ENCODE results near the gene NONO. TPM values are rescaled to one million over a fixed set of nuclear protein-coding genes. Genes with fewer than 3 reads are reported as not detected.
"Not testable (repeated sequence)": the region's sequence is repeated elsewhere in the genome, so short reads cannot be mapped to it uniquely, and the experiment has no call there.

The NONO gene
- total and polyA plus RNA-seq, 5 donors from 2014 or later: 171 to 388 (median 178) TPM

- ATAC-seq (ENCODE audit: low read depth in 2 of 2) (no peak), DNase-seq (no peak)
- Histone ChIP-seq H3K4me3 (ENCODE audit: low read depth, low read length) (no peak overlapping the region), H3K4me1 (ENCODE audit: control insufficient read depth, insufficient read depth, low read length, poor library complexity, severe bottlenecking) (no peaks in the 10 kb centered on the region), H3K9me3 (ENCODE audit: control insufficient read depth in 2 of 2, low read length in 2 of 2) (no peaks in the 10 kb centered on the region), H3K27me3 (ENCODE audit: control insufficient read depth, insufficient read depth, low read length) (no peaks in the 10 kb centered on the region), H3K27ac (ENCODE audit: insufficient read depth, low read length, poor library complexity, severe bottlenecking) (no peak overlapping the region), H3K36me3 (ENCODE audit: control insufficient read depth, insufficient read depth, low read length) (peaks cover 13% of the 10 kb centered on the region)
- peaks cover 0 to 6% (median 3%) of the 10 kb centered on the region in 4 donors for H3K4me1 Mint-ChIP-seq
- H3K4me3 Mint-ChIP-seq: no peak overlapping the region
- peaks cover 11% of the 10 kb centered on the region for H3K36me3 Mint-ChIP-seq
- no peaks in the 10 kb centered on the region for H3K9me3 Mint-ChIP-seq
- peak overlapping the region in 1 of 3 donors; percentile 15 for H3K27ac Mint-ChIP-seq
- H3K27me3 Mint-ChIP-seq: peaks cover 4% of the 10 kb centered on the region
These were observed 21.1 kb downstream of the NONO start for GRCh38 chrX:71304561-71304960.

- DNase-seq: no peak
- Histone ChIP-seq H3K4me1 (ENCODE audit: control insufficient read depth, insufficient read depth, low read length, poor library complexity, severe bottlenecking) (no peaks in the 10 kb centered on the region), H3K9me3 (ENCODE audit: control insufficient read depth in 2 of 2, low read length in 2 of 2) (no peaks in the 10 kb centered on the region), H3K27me3 (ENCODE audit: control insufficient read depth, insufficient read depth, low read length) (no peaks in the 10 kb centered on the region), H3K36me3 (ENCODE audit: control insufficient read depth, insufficient read depth, low read length) (no peaks in the 10 kb centered on the region), H3K27ac (ENCODE audit: insufficient read depth, low read length, poor library complexity, severe bottlenecking) (no peak overlapping the region), H3K4me3 (ENCODE audit: low read depth, low read length) (no peak overlapping the region)
- peak overlapping the region in 1 of 3 donors; percentile 45 for H3K27ac Mint-ChIP-seq
- peaks cover 0 to 2% (median 0%) of the 10 kb centered on the region in 7 donors for H3K9me3 Mint-ChIP-seq
- H3K4me3 Mint-ChIP-seq: no peak overlapping the region
- H3K27me3 Mint-ChIP-seq: no peaks in the 10 kb centered on the region
- no peaks in the 10 kb centered on the region for H3K4me1 Mint-ChIP-seq
- no peak for ATAC-seq (ENCODE audit: low read depth in 2 of 2)
- H3K36me3 Mint-ChIP-seq: no peaks in the 10 kb centered on the region
These were observed 32.5 kb downstream of the NONO start for GRCh38 chrX:71315917-71316316.

- not testable (repeated sequence) for H3K27me3 Mint-ChIP-seq; H3K27ac Mint-ChIP-seq; H3K4me1 Mint-ChIP-seq; ATAC-seq (ENCODE audit: low read depth in 2 of 2); H3K9me3 Mint-ChIP-seq; H3K4me3 ChIP-seq (ENCODE audit: low read depth, low read length); H3K27me3 ChIP-seq (ENCODE audit: control insufficient read depth, insufficient read depth, low read length); H3K27ac ChIP-seq (ENCODE audit: insufficient read depth, low read length, poor library complexity, severe bottlenecking); H3K9me3 ChIP-seq (ENCODE audit: control insufficient read depth in 2 of 2, low read length in 2 of 2); H3K4me3 Mint-ChIP-seq; H3K4me1 ChIP-seq (ENCODE audit: control insufficient read depth, insufficient read depth, low read length, poor library complexity, severe bottlenecking); H3K36me3 Mint-ChIP-seq; H3K36me3 ChIP-seq (ENCODE audit: control insufficient read depth, insufficient read depth, low read length); DNase-seq
These were observed 33.5 kb downstream of the NONO start for GRCh38 chrX:71316959-71317358.

GRCh38 chrX:71320126-71320525 is 36.7 kb downstream of the NONO start:
- no peaks in the 10 kb centered on the region for H3K4me1 Mint-ChIP-seq

GRCh38 chrX:71321731-71322130 is 38.3 kb downstream of the NONO start:
- H3K27me3 Mint-ChIP-seq: no peaks in the 10 kb centered on the region
- peaks cover 0 to 5% (median 0%) of the 10 kb centered on the region in 7 donors for H3K9me3 Mint-ChIP-seq
- DNase-seq (no peak), ATAC-seq (ENCODE audit: low read depth in 2 of 2) (no peak)
- no peaks in the 10 kb centered on the region for H3K4me1 ChIP-seq (ENCODE audit: control insufficient read depth, insufficient read depth, low read length, poor library complexity, severe bottlenecking)
- peaks cover 2% of the 10 kb centered on the region in 2 experiments for H3K9me3 ChIP-seq (ENCODE audit: control insufficient read depth in 2 of 2, low read length in 2 of 2)
- H3K36me3 Mint-ChIP-seq: no peaks in the 10 kb centered on the region
- H3K36me3 ChIP-seq (ENCODE audit: control insufficient read depth, insufficient read depth, low read length): no peaks in the 10 kb centered on the region
- H3K4me3 ChIP-seq (ENCODE audit: low read depth, low read length): no peak overlapping the region
- H3K27me3 ChIP-seq (ENCODE audit: control insufficient read depth, insufficient read depth, low read length): no peaks in the 10 kb centered on the region
- peak overlapping the region in 1 of 3 donors; percentile 3 for H3K27ac Mint-ChIP-seq
- H3K27ac ChIP-seq (ENCODE audit: insufficient read depth, low read length, poor library complexity, severe bottlenecking): no peak overlapping the region
- no peaks in the 10 kb centered on the region for H3K4me1 Mint-ChIP-seq
- no peak overlapping the region for H3K4me3 Mint-ChIP-seq

More at GRCh38 chrX:71320126-71320525, 36.7 kb downstream of the NONO start:
- DNase-seq (no peak), ATAC-seq (ENCODE audit: low read depth in 2 of 2) (no peak)
- Mint-ChIP-seq H3K27me3 (no peaks in the 10 kb centered on the region), H3K27ac (no peak overlapping the region), H3K36me3 (no peaks in the 10 kb centered on the region), H3K4me3 (no peak overlapping the region), H3K9me3 (no peaks in the 10 kb centered on the region)
- Histone ChIP-seq H3K4me1 (ENCODE audit: control insufficient read depth, insufficient read depth, low read length, poor library complexity, severe bottlenecking) (no peaks in the 10 kb centered on the region), H3K4me3 (ENCODE audit: low read depth, low read length) (no peak overlapping the region), H3K27me3 (ENCODE audit: control insufficient read depth, insufficient read depth, low read length) (no peaks in the 10 kb centered on the region), H3K36me3 (ENCODE audit: control insufficient read depth, insufficient read depth, low read length) (no peaks in the 10 kb centered on the region), H3K9me3 (ENCODE audit: control insufficient read depth in 2 of 2, low read length in 2 of 2) (no peaks in the 10 kb centered on the region), H3K27ac (ENCODE audit: insufficient read depth, low read length, poor library complexity, severe bottlenecking) (no peak overlapping the region)

GRCh38 chrX:71324452-71324851 is 41.0 kb downstream of the NONO start:
- not testable (repeated sequence) for ATAC-seq (ENCODE audit: low read depth in 2 of 2); H3K9me3 Mint-ChIP-seq; H3K9me3 ChIP-seq (ENCODE audit: control insufficient read depth in 2 of 2, low read length in 2 of 2); H3K4me3 ChIP-seq (ENCODE audit: low read depth, low read length); H3K27ac ChIP-seq (ENCODE audit: insufficient read depth, low read length, poor library complexity, severe bottlenecking); H3K27ac Mint-ChIP-seq; H3K4me3 Mint-ChIP-seq; H3K36me3 Mint-ChIP-seq; H3K27me3 ChIP-seq (ENCODE audit: control insufficient read depth, insufficient read depth, low read length); H3K4me1 ChIP-seq (ENCODE audit: control insufficient read depth, insufficient read depth, low read length, poor library complexity, severe bottlenecking); H3K27me3 Mint-ChIP-seq; H3K36me3 ChIP-seq (ENCODE audit: control insufficient read depth, insufficient read depth, low read length); DNase-seq; H3K4me1 Mint-ChIP-seq

GRCh38 chrX:71326394-71326793 is 43.0 kb downstream of the NONO start:
- Histone ChIP-seq H3K4me1 (ENCODE audit: control insufficient read depth, insufficient read depth, low read length, poor library complexity, severe bottlenecking) (no peaks in the 10 kb centered on the region), H3K36me3 (ENCODE audit: control insufficient read depth, insufficient read depth, low read length) (no peaks in the 10 kb centered on the region), H3K9me3 (ENCODE audit: control insufficient read depth in 2 of 2, low read length in 2 of 2) (peaks cover 3 to 6% of the 10 kb centered on the region in 2 experiments), H3K27ac (ENCODE audit: insufficient read depth, low read length, poor library complexity, severe bottlenecking) (no peak overlapping the region), H3K27me3 (ENCODE audit: control insufficient read depth, insufficient read depth, low read length) (no peaks in the 10 kb centered on the region), H3K4me3 (ENCODE audit: low read depth, low read length) (no peak overlapping the region)
- ATAC-seq (ENCODE audit: low read depth in 2 of 2): no peak
- H3K4me1 Mint-ChIP-seq: no peaks in the 10 kb centered on the region
- no peak overlapping the region for H3K4me3 Mint-ChIP-seq
- no peaks in the 10 kb centered on the region for H3K27me3 Mint-ChIP-seq
- no peaks in the 10 kb centered on the region for H3K36me3 Mint-ChIP-seq
- DNase-seq: no peak
- no peak overlapping the region for H3K27ac Mint-ChIP-seq
- H3K9me3 Mint-ChIP-seq: peaks cover 0 to 7% (median 0%) of the 10 kb centered on the region in 7 donors

GRCh38 chrX:71349151-71349665 is 65.8 kb downstream of the NONO start:
- not testable (repeated sequence) for H3K4me3 Mint-ChIP-seq

More at GRCh38 chrX:71349151-71349665, 65.8 kb downstream of the NONO start:
- not testable (repeated sequence) for H3K9me3 ChIP-seq (ENCODE audit: control insufficient read depth in 2 of 2, low read length in 2 of 2); DNase-seq; H3K27ac Mint-ChIP-seq; H3K27ac ChIP-seq (ENCODE audit: insufficient read depth, low read length, poor library complexity, severe bottlenecking); H3K4me3 ChIP-seq (ENCODE audit: low read depth, low read length); H3K27me3 Mint-ChIP-seq; H3K4me1 Mint-ChIP-seq; H3K36me3 ChIP-seq (ENCODE audit: control insufficient read depth, insufficient read depth, low read length); H3K9me3 Mint-ChIP-seq; H3K36me3 Mint-ChIP-seq; H3K27me3 ChIP-seq (ENCODE audit: control insufficient read depth, insufficient read depth, low read length); ATAC-seq (ENCODE audit: low read depth in 2 of 2); H3K4me1 ChIP-seq (ENCODE audit: control insufficient read depth, insufficient read depth, low read length, poor library complexity, severe bottlenecking)
